RWPE2 (cell line): ENCODE data around the gene C9orf85.

ENCODE experiments used
- ATAC-seq: fragments of 200-7000 bp; cut with Tn5 transposase; 3 replicates; pipeline ENCODE4 v1.9.1; 2021; ENCODE audit warnings: low read depth
- DNase-seq: peaks from one replicate; pipeline ENCODE4 v3.0.0-alpha.2; 2020; ENCODE audit warnings: low spot score
- H3K27ac ChIP-seq: fragments of 450-650 bp; 2 replicates; pipeline ENCODE4 v1.5.1; 2017; ENCODE audit warnings: mild to moderate bottlenecking; ENCODE audit not compliant: poor library complexity, severe bottlenecking
- H3K27me3 ChIP-seq: fragments of 250-450 bp; sonication (Bioruptor Pico); 2 replicates; pipeline ENCODE4 v1.5.1; 2021; ENCODE audit warnings: mild to moderate bottlenecking, moderate library complexity; ENCODE audit not compliant: insufficient read depth, poor library complexity, severe bottlenecking
- H3K36me3 ChIP-seq: fragments of 250-450 bp; sonication (Bioruptor Pico); 2 replicates; pipeline ENCODE4 v1.5.1; 2020; ENCODE audit warnings: low read depth, mild to moderate bottlenecking, moderate library complexity
- H3K4me1 ChIP-seq: fragments of 250-450 bp; sonication (Bioruptor Pico); 2 replicates; pipeline ENCODE4 v1.5.1; 2021; ENCODE audit warnings: mild to moderate bottlenecking, moderate library complexity; ENCODE audit not compliant: insufficient read depth, poor library complexity, severe bottlenecking
- H3K4me3 ChIP-seq: fragments of 250-450 bp; sonication (Bioruptor Pico); 2 replicates; pipeline ENCODE4 v1.5.1; 2021; ENCODE audit warnings: mild to moderate bottlenecking, moderate library complexity; ENCODE audit not compliant: severe bottlenecking
- H3K9me3 ChIP-seq: fragments of 250-450 bp; sonication (Bioruptor Pico); 2 replicates; pipeline ENCODE4 v1.5.1; 2021; ENCODE audit warnings: mild to moderate bottlenecking, moderate library complexity; ENCODE audit not compliant: severe bottlenecking
- TF ChIP-seq, protein P1 (sequence below): fragments of 450-650 bp; IDR thresholded peaks from one replicate; pipeline ENCODE4 v1.5.1; 2017; ENCODE audit warnings: mild to moderate bottlenecking, moderate library complexity; ENCODE audit not compliant: poor library complexity, severe bottlenecking

Gene C9orf85

DNA sequence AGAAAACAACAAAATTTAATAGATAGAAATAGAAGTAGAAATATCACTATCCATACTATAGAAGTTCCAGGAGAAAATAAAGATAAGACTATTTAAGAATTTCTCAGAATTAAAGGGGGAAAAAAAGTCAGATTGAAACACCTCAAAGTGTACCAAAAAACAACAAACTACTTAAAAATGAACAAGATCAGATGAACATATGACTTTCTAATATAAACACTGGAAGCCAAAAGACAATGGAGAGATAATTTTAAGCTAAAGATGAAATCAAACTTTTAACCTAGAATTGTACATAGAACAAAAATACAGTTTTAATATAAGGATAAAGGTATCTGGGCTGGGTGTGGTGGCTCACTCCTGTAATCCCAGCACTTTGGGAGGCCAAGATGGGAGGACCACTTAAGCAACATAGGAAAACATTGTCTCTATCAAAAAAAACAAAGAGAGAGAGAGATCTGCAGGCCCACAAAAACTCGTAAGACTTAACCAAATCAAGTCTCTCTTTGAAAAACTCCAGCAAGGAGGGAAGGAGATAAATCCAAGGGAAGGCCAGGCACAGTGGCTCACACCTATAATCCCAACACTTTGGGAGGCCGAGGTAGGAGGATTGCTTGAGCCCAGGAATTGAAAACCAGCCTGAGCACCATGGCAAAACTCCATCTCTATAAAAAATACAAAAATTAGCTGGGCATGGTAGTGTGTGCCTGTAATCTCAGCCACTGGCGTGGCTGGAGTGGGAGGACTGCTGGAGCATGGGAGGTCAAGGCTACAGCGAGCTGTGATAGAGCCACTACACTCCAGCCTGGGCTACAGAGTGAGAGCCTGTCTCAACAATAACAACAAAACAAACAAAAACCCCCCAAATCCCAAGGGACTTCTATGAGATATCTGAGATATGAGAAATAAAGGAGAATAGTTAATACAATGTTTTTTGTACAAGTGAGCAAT, 32.8 kb upstream of the C9orf85 start:
- Histone ChIP-seq H3K27me3 (no peaks in the 10 kb centered on the region), H3K9me3 (peaks cover 5% of the 10 kb centered on the region), H3K36me3 (peaks cover 5% of the 10 kb centered on the region; the same call in 1 of the 2 replicates), H3K4me3 (no peak overlapping the region), H3K27ac (no peak overlapping the region), H3K4me1 (no peaks in the 10 kb centered on the region)
- DNase-seq = no peak
- TF ChIP-seq, protein P1, sequence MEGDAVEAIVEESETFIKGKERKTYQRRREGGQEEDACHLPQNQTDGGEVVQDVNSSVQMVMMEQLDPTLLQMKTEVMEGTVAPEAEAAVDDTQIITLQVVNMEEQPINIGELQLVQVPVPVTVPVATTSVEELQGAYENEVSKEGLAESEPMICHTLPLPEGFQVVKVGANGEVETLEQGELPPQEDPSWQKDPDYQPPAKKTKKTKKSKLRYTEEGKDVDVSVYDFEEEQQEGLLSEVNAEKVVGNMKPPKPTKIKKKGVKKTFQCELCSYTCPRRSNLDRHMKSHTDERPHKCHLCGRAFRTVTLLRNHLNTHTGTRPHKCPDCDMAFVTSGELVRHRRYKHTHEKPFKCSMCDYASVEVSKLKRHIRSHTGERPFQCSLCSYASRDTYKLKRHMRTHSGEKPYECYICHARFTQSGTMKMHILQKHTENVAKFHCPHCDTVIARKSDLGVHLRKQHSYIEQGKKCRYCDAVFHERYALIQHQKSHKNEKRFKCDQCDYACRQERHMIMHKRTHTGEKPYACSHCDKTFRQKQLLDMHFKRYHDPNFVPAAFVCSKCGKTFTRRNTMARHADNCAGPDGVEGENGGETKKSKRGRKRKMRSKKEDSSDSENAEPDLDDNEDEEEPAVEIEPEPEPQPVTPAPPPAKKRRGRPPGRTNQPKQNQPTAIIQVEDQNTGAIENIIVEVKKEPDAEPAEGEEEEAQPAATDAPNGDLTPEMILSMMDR = no peak
- ATAC-seq = no peak

DNA sequence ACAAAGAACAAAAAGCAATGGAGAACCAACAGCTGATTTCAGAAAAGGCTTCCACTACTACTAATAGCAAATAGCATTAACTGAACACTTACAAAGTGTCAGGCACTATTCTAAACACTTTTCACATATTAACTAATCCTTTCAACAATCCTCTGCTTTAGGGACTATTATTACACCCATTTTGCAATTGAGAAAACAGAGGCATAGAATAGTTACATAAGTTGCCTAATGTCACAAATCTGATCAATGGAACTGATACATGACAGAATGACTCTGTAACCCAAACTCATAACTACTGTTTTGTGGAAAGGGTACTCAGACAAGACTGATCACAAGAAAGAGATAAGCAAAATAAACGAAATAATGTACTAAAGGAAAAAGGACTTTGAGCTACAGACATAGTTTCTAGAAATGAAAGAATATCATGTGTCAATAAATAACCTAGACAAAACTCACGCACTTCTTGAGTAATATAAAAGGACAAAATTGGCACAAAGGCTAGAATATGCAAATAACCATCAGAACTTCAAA, 31.7 kb upstream of the C9orf85 start:
- H3K36me3 ChIP-seq = no peaks in the 10 kb centered on the region; the same call in 1 of the 2 replicates
- DNase-seq (no peak), ATAC-seq (no peak)
- H3K9me3 ChIP-seq = peaks cover 8% of the 10 kb centered on the region
- no peak overlapping the region for H3K27ac ChIP-seq
- H3K4me1 ChIP-seq = no peaks in the 10 kb centered on the region
- TF ChIP-seq, protein P1 = no peak
- no peak overlapping the region for H3K4me3 ChIP-seq
- no peaks in the 10 kb centered on the region for H3K27me3 ChIP-seq

DNA sequence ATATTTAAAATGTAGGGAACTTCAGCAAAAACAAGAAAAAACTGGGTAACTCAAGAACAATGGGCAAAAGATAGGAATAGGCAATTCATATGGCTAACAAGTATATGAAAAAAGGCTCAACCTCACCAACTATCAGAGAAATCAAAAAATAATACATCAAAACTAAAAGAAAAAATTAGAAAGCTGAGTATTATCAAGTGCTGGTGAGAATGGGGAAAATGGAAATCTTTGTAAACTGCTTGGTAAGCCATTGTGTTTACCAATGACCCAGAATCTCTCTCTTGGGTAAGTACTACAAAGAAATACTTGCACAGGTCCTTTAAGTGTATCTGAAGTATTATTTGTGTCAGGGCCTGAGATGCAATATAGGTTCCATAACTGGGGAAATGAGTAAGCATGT, 27.4 kb upstream of the C9orf85 start:
- Histone ChIP-seq H3K27me3 (no peaks in the 10 kb centered on the region), H3K27ac (no peak overlapping the region), H3K4me1 (no peaks in the 10 kb centered on the region), H3K9me3 (peaks cover 3% of the 10 kb centered on the region), H3K36me3 (no peaks in the 10 kb centered on the region), H3K4me3 (no peak overlapping the region)
- no peak for DNase-seq
- no peak for ATAC-seq
- TF ChIP-seq, protein P1 = no peak

DNA sequence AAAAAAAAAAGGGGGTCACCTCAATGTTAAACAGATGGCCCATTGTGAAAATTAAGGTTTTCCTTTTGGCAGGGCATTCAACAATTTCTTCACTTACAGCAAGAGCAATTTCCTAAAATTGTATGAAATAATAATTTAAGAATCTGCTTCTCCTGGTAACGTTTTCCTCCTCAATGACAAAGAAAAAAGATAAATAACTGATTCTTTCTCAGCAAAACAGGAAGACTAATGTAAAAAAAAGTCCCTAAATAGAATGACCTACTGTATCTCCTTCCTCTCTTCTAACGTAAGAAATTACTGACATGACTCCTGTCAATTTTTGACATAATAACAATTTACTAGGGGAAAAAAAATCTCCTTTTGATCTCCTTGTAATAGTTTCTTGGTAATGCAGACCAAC, 26.0 kb upstream of the C9orf85 start:
- H3K27me3 ChIP-seq = no peaks in the 10 kb centered on the region
- peaks cover 3% of the 10 kb centered on the region for H3K9me3 ChIP-seq
- no peaks in the 10 kb centered on the region for H3K36me3 ChIP-seq
- no peak overlapping the region for H3K4me3 ChIP-seq
- no peak for DNase-seq
- TF ChIP-seq, protein P1 = no peak
- ATAC-seq = no peak
- H3K4me1 ChIP-seq = no peaks in the 10 kb centered on the region
- no peak overlapping the region for H3K27ac ChIP-seq

DNA sequence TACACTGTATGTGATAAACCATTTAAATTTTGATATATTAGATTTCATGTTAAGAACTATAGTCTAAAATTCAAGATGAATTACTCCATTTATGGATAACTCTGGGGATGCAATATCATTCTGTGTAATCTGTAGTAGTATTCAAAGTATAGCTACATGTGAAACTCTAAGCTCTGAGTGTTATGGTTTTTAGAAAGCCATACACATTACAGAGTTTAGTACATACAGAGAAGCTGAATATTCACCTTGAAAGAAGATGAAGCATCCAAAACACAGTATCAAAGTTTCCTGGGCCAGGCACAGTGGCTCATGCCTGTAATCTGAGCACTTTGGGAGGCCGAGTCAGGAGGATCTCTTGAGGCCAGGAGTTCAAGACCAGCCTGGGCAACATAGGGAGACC, 25.4 kb upstream of the C9orf85 start:
- ATAC-seq = no peak

More for the DNA sequence above, 25.4 kb upstream of the C9orf85 start:
- Histone ChIP-seq H3K4me1 (no peaks in the 10 kb centered on the region), H3K9me3 (peaks cover 3% of the 10 kb centered on the region), H3K36me3 (no peaks in the 10 kb centered on the region), H3K27ac (no peak overlapping the region), H3K4me3 (no peak overlapping the region), H3K27me3 (no peaks in the 10 kb centered on the region)
- DNase-seq = no peak
- TF ChIP-seq, protein P1 = no peak
